Measurements from ENCODE around the gene ARPC2.
A peak's percentile ranks its signal among the peaks of the same experiment; 100 is the strongest.

ARPC2 gene

DNA sequence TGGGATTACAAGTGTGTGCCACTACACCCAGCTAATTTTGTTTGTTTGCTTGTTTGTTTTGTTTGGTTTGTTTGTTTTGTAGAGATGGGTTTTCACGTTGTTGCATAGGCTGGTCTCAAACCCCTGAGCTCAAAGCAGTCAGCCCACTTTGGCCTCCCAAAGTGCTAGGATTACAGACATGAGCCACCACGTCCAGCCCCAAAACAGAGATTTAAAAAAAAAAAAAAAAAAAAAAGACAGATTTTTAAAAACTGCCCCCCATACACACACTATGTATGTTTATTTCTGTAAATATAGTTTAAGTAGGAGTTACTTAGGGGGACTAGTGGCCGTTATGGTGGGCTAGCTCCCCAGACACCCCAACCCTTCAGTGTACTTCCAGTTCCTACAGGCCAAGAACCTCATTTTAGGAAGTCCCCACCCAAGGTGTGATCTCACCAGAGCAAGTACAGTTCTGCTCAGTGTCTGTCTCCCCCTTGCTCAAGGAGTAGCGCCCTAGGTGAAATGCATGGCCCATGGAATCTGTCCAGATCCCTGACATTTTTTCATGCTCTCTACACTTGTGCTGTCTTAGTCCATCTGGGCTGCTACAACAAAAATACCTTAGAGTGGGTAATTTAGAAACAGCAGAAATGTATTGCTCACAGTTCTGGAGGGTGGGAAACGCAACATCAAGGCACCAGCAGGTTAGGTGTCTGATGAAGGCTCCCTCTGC lies 76.9 kb downstream of the ARPC2 start:
- Histone ChIP-seq H3K27me3 (no peaks in the 10 kb centered on the region), H3K9me3 (no peaks in the 10 kb centered on the region), H3K4me1 (peaks cover 0 to 86% (median 62%) of the 10 kb centered on the region in 4 donors), H3K4me3 (no peak overlapping the region), H3K36me3 (no peaks in the 10 kb centered on the region), H3K27ac (peak overlapping the region; percentile 67 to 99)
- intact Hi-C loops (cut with DNase I; ENCODE audit: low total_unique reads): no loop called here
- DNase-seq: no peak
- TF ChIP-seq, protein P1, sequence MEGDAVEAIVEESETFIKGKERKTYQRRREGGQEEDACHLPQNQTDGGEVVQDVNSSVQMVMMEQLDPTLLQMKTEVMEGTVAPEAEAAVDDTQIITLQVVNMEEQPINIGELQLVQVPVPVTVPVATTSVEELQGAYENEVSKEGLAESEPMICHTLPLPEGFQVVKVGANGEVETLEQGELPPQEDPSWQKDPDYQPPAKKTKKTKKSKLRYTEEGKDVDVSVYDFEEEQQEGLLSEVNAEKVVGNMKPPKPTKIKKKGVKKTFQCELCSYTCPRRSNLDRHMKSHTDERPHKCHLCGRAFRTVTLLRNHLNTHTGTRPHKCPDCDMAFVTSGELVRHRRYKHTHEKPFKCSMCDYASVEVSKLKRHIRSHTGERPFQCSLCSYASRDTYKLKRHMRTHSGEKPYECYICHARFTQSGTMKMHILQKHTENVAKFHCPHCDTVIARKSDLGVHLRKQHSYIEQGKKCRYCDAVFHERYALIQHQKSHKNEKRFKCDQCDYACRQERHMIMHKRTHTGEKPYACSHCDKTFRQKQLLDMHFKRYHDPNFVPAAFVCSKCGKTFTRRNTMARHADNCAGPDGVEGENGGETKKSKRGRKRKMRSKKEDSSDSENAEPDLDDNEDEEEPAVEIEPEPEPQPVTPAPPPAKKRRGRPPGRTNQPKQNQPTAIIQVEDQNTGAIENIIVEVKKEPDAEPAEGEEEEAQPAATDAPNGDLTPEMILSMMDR (IDR thresholded peaks at IDR 0.05): no peak

DNA sequence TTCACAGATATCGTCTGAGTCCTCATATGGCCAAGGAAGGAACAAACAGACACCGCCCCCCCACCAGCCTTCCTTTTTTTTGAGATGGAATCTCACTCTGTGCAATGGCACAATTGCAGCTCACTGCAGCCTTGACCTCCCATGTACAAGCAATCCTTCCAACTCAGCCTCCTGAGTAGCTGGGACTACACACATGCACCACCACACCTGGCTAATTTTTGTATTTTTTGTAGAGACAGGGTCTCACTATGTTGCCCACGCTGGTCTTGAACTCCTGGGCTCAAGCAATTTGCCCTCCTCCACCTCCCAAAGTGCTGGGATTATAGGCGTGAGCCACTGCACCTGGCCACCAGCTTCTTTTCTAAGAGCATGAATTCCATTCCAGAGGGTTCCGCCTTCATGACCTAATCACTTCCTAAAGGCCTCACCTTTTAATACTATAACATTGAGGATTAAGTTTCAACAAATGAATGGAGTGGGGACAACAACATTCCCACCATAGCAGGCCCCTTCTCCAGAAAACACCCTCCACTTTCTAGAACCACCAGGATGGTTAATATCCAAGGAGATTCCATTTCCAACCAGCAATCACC lies 77.5 kb downstream of the ARPC2 start:
- H3K36me3 ChIP-seq: no peaks in the 10 kb centered on the region
- H3K4me1 ChIP-seq: peaks cover 0 to 79% (median 56%) of the 10 kb centered on the region in 4 donors
- no peak for DNase-seq
- no peaks in the 10 kb centered on the region for H3K9me3 ChIP-seq
- intact Hi-C loops (cut with DNase I; ENCODE audit: low total_unique reads): no loop called here
- no peaks in the 10 kb centered on the region for H3K27me3 ChIP-seq
- TF ChIP-seq, protein P1 (IDR thresholded peaks at IDR 0.05): no peak
- peak overlapping the region; percentile 67 to 99 for H3K27ac ChIP-seq
- H3K4me3 ChIP-seq: no peak overlapping the region

DNA sequence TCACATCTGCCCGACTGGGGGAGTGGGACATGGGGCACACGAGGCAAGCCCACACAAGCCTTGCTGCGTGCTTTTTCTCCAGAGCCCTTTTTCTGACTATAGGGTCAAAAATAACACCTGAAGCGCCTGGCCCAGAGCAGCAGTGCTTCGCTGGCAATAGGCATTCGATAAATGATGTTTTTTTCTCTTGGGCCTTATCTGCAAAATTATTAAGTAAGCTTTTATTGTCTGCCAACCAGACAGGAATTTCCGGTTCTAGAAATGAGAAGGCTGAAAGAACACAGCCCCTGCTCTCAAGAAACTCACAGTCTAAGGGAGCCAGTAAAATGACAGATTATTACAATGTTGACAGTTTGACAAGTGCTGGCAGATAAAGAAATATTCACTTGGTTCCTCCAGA lies 78.0 kb downstream of the ARPC2 start:
- intact Hi-C loops (cut with DNase I; ENCODE audit: low total_unique reads): no loop called here
- H3K36me3 ChIP-seq: no peaks in the 10 kb centered on the region
- no peaks in the 10 kb centered on the region for H3K27me3 ChIP-seq
- H3K4me3 ChIP-seq: no peak overlapping the region
- no peak for DNase-seq
- peak overlapping the region; percentile 67 to 99 for H3K27ac ChIP-seq
- H3K4me1 ChIP-seq: peaks cover 0 to 74% (median 51%) of the 10 kb centered on the region in 4 donors
- TF ChIP-seq, protein P1 (IDR thresholded peaks at IDR 0.05): no peak
- H3K9me3 ChIP-seq: no peaks in the 10 kb centered on the region

DNA sequence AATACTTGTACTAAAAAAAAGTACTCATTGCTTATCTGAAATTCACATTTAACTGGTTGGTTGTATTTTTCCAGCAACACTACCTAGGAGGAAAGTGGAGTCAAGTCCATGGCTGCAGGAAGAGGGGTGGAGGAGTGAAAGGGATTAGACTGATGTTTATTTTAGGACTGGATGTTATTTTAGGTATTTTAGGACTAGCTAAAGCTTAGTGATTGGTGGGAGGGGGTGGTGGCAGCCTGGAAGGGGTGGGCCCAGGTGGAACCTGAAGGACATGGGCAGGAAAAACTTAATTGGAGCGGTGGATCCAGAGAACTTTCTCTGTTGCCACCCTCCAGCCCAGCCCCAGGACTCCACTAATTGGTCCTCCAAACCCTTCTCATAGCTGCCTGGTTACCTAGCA lies 79.2 kb downstream of the ARPC2 start:
- Histone ChIP-seq H3K27me3 (no peaks in the 10 kb centered on the region), H3K4me1 (peaks cover 0 to 66% (median 39%) of the 10 kb centered on the region in 4 donors), H3K9me3 (no peaks in the 10 kb centered on the region), H3K27ac (peak overlapping the region; percentile 67 to 99), H3K4me3 (no peak overlapping the region), H3K36me3 (no peaks in the 10 kb centered on the region)
- TF ChIP-seq, protein P1 (IDR thresholded peaks at IDR 0.05): no peak
- no peak for DNase-seq
- intact Hi-C loops (cut with DNase I; ENCODE audit: low total_unique reads): no loop called here

DNA sequence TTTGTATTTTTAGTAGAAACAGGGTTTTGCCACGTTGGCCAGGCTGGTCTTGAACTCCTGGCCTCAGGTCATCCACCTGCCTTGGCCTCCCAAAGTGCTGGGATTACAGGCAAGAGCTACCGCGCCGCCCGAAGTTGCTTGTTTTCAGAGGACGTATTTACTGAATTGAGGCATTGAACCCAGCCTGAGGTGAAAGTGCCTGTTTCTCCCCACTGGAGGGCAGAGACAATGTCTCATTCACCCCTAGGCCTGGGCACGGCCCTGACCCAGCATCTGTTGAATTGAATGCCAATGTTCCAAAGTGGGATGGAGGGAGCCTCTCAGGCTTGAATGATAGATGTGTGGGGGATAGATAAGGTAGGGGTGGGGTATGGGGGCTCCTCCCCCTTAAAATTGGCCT lies 79.9 kb downstream of the ARPC2 start:
- Histone ChIP-seq H3K27ac (peak overlapping the region; percentile 67 to 99), H3K27me3 (no peaks in the 10 kb centered on the region), H3K9me3 (no peaks in the 10 kb centered on the region), H3K4me1 (peaks cover 0 to 63% (median 36%) of the 10 kb centered on the region in 4 donors), H3K4me3 (no peak overlapping the region), H3K36me3 (no peaks in the 10 kb centered on the region)
- DNase-seq: no peak
- TF ChIP-seq, protein P1 (IDR thresholded peaks at IDR 0.05): no peak
- intact Hi-C loops (cut with DNase I; ENCODE audit: low total_unique reads): no loop called here

Data from tibial artery (tissue), 4 donors.